Ishikawa (cell line): ENCODE measurements around the gene RAI1.

Experiments used
- CEBPB ChIP-seq: IDR thresholded peaks from 2 replicates; pipeline ENCODE4 v1.6.1; 2012
- CREB1 ChIP-seq: IDR thresholded peaks from 2 replicates; pipeline ENCODE4 v1.6.1; 2012; ENCODE audit warnings: low read depth
- EGR1 ChIP-seq: IDR thresholded peaks from 2 replicates; pipeline ENCODE4 v1.6.1; 2012
- EP300 ChIP-seq: IDR thresholded peaks from 2 replicates; pipeline ENCODE4 v1.6.1; 2012; ENCODE audit warnings: borderline replicate concordance
- FOXM1 ChIP-seq: IDR thresholded peaks from 2 replicates; pipeline ENCODE4 v1.6.1; 2012; ENCODE audit warnings: low read depth, borderline replicate concordance
- NFIC ChIP-seq: IDR thresholded peaks from 2 replicates; pipeline ENCODE4 v1.6.1; 2012
- RAD21 ChIP-seq: IDR thresholded peaks from 2 replicates; pipeline ENCODE4 v1.6.1; 2012; ENCODE audit warnings: low read depth
- TAF1 ChIP-seq: IDR thresholded peaks from 2 replicates; pipeline ENCODE4 v1.6.1; 2012; ENCODE audit warnings: low read depth, mild to moderate bottlenecking
- TCF12 ChIP-seq: IDR thresholded peaks from 2 replicates; pipeline ENCODE4 v1.6.1; 2012; ENCODE audit warnings: low read depth
- TEAD4 ChIP-seq: IDR thresholded peaks from 2 replicates; pipeline ENCODE4 v1.6.1; 2012
- YY1 ChIP-seq: IDR thresholded peaks from 2 replicates; pipeline ENCODE4 v1.6.1; 2012; ENCODE audit warnings: low read depth
- ZBTB7A ChIP-seq: IDR thresholded peaks from 2 replicates; pipeline ENCODE4 v1.6.1; 2012; ENCODE audit warnings: low read depth
- TF ChIP-seq, protein P1 (sequence below): IDR thresholded peaks from 2 replicates; pipeline ENCODE4 v1.6.1; 2012
- TF ChIP-seq, protein P2 (sequence below): IDR thresholded peaks from 2 replicates; pipeline ENCODE4 v1.6.1; 2012; ENCODE audit warnings: low read depth, mild to moderate bottlenecking
- TF ChIP-seq, protein P3 (sequence below): IDR thresholded peaks from 2 replicates; pipeline ENCODE4 v1.6.1; 2012

The RAI1 gene

GRCh38 chr17:17763734-17764133 is 82.5 kb downstream of the RAI1 start:
- TF ChIP-seq, protein P1, sequence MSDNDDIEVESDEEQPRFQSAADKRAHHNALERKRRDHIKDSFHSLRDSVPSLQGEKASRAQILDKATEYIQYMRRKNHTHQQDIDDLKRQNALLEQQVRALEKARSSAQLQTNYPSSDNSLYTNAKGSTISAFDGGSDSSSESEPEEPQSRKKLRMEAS: no peak
- TF ChIP-seq FOXM1: no peak
- TF ChIP-seq, protein P2, sequence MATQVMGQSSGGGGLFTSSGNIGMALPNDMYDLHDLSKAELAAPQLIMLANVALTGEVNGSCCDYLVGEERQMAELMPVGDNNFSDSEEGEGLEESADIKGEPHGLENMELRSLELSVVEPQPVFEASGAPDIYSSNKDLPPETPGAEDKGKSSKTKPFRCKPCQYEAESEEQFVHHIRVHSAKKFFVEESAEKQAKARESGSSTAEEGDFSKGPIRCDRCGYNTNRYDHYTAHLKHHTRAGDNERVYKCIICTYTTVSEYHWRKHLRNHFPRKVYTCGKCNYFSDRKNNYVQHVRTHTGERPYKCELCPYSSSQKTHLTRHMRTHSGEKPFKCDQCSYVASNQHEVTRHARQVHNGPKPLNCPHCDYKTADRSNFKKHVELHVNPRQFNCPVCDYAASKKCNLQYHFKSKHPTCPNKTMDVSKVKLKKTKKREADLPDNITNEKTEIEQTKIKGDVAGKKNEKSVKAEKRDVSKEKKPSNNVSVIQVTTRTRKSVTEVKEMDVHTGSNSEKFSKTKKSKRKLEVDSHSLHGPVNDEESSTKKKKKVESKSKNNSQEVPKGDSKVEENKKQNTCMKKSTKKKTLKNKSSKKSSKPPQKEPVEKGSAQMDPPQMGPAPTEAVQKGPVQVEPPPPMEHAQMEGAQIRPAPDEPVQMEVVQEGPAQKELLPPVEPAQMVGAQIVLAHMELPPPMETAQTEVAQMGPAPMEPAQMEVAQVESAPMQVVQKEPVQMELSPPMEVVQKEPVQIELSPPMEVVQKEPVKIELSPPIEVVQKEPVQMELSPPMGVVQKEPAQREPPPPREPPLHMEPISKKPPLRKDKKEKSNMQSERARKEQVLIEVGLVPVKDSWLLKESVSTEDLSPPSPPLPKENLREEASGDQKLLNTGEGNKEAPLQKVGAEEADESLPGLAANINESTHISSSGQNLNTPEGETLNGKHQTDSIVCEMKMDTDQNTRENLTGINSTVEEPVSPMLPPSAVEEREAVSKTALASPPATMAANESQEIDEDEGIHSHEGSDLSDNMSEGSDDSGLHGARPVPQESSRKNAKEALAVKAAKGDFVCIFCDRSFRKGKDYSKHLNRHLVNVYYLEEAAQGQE: no peak
- TF ChIP-seq RAD21: no peak
- TF ChIP-seq TCF12: no peak
- no peak for TF ChIP-seq EP300
- no peak for TF ChIP-seq CEBPB
- TF ChIP-seq TAF1: no peak
- TF ChIP-seq, protein P3, sequence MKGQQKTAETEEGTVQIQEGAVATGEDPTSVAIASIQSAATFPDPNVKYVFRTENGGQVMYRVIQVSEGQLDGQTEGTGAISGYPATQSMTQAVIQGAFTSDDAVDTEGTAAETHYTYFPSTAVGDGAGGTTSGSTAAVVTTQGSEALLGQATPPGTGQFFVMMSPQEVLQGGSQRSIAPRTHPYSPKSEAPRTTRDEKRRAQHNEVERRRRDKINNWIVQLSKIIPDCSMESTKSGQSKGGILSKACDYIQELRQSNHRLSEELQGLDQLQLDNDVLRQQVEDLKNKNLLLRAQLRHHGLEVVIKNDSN: no peak
- TF ChIP-seq TEAD4: no peak
- TF ChIP-seq CREB1: no peak
- no peak for TF ChIP-seq EGR1
- TF ChIP-seq NFIC: no peak

- TF ChIP-seq NFIC (no peak; the same call in 1 of the 2 replicates), CREB1 (no peak), EP300 (no peak), RAD21 (no peak)
- TF ChIP-seq, protein P1: no peak
Observed at GRCh38 chr17:17765359-17766076, 84.3 kb downstream of the RAI1 start.

DNA sequence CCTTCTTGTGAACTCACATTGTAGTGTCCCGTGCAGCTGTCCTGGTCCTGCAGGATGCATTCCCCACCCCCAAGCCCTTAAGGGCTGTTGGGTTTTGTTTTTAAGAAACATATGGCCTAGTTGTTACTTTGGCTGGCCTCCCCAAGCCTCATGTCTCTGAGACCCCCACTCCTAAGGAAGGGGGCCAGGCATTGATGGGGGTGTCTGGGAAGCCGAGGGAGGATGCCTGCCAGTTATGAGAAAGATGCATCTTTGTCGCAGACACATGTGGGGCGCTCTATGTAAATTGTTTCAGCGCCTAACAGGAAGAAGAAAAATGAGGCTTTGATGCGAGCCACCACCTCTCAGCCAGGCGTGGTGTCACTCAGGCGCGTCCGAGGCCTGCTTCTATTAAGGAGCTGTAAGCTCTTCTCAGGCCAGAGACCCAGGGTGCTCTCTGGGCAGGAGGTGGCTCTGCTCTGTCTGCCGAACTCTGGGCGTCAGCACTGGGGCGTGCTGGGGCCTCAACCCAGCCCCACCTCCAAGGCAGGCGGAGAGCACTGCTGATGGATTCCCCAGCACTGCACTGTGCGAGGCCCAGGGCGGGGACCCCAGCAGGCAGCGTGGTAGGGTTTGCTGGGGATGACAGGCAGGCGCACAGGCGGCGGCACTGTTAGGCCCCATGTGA is 85.0 kb downstream of the RAI1 start:
- no peak for TF ChIP-seq RAD21
- no peak for TF ChIP-seq TEAD4
- no peak for TF ChIP-seq YY1
- TF ChIP-seq FOXM1: no peak
- TF ChIP-seq, protein P3: no peak
- no peak for TF ChIP-seq NFIC
- TF ChIP-seq TCF12: no peak
- TF ChIP-seq CEBPB: no peak
- no peak for TF ChIP-seq TAF1
- no peak for TF ChIP-seq EP300

DNA sequence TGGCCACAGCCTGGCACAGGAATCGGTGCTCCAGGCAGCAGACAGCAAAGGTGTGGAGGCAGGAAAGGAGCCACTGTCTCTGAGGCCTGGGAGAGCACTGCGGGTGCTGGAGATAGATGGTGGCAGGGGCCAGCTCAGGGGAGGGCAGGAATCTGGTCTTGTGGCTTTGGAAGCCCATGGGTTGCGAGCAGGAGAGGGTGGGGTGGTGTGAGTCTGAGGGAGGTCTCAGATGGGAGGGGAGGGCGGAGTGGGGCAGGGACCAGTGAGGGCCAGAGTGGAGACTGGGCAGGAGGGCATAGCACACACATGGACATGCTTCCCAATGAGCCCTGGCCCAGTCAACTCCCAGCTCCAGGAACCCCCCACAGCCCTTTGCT is 85.5 kb downstream of the RAI1 start:
- TF ChIP-seq, protein P3: no peak
- TF ChIP-seq EP300 (no peak), FOXM1 (no peak), TEAD4 (no peak), NFIC (no peak), EGR1 (no peak)
- TF ChIP-seq, protein P1: no peak

GRCh38 chr17:17767154-17767869 is 86.1 kb downstream of the RAI1 start:
- no peak for TF ChIP-seq FOXM1
- TF ChIP-seq CEBPB: no peak
- TF ChIP-seq, protein P3: no peak
- TF ChIP-seq EGR1: no peak
- no peak for TF ChIP-seq NFIC
- TF ChIP-seq EP300: no peak
- TF ChIP-seq TAF1: no peak
- TF ChIP-seq ZBTB7A: no peak
- TF ChIP-seq YY1: no peak
- TF ChIP-seq, protein P1: no peak
- no peak for TF ChIP-seq CREB1
- TF ChIP-seq TCF12: no peak

GRCh38 chr17:17767887-17768418 is 86.7 kb downstream of the RAI1 start:
- no peak for TF ChIP-seq TCF12
- TF ChIP-seq FOXM1: no peak
- no peak for TF ChIP-seq CEBPB
- no peak for TF ChIP-seq EGR1
